A673 (cell line): ENCODE data around the gene CBY1.

Experiments used
- EZH2 ChIP-seq: fragments of 200-600 bp; sonication (generic); IDR thresholded peaks from 2 replicates; pipeline ENCODE4 v1.6.1; 2017; ENCODE audit warnings: borderline replicate concordance, low read depth, mild to moderate bottlenecking, mixed read lengths, antibody characterized with exemption, low read length; ENCODE audit not compliant: poor library complexity, severe bottlenecking
- TF ChIP-seq, protein P1 (sequence below): fragments of 300-800, 200-600 bp; sonication (generic); conservative IDR thresholded peaks from 2 replicates; pipeline ENCODE4 v1.5.1; 2017; ENCODE audit warnings: low read depth, mild to moderate bottlenecking, antibody characterized with exemption, low read length, moderate library complexity, mixed read lengths

DNA sequence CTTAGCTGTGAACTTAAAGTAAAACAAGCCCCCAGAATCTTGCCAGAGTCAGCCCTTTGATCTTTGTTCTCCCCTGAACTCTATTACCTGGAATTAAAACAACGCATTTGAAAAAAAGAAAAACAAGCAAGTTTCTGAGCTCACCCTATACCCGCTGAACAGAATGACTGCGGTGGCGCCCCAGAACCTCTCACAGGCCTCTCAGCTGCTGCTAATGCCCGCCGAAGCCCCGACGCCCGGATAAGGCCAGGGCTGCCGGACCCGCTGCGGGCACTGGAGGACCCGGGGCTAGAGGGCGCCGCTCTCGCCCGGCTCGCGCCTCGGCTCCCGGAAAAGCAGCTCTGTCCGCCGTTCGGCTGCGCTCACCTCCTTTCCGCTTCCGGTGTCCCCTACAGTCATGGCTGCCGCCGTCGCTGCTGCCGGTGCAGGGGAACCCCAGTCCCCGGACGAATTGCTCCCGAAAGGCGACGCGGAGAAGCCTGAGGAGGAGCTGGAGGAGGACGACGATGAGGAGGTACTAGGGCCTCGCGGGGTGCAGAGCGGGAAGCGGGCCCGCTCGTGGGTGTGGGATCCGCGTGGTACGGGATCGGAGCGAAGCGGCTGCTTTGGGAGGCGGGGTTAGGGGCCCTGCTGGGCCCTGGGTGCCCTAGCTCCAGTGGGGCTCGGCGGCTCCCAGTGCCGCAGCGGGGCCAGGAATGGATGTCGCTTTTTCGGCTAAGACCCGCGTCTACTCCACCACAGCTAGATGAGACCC lies 25.3 kb downstream of the CBY1 start, which contains the start of gene TOMM22:
- TF ChIP-seq, protein P1, sequence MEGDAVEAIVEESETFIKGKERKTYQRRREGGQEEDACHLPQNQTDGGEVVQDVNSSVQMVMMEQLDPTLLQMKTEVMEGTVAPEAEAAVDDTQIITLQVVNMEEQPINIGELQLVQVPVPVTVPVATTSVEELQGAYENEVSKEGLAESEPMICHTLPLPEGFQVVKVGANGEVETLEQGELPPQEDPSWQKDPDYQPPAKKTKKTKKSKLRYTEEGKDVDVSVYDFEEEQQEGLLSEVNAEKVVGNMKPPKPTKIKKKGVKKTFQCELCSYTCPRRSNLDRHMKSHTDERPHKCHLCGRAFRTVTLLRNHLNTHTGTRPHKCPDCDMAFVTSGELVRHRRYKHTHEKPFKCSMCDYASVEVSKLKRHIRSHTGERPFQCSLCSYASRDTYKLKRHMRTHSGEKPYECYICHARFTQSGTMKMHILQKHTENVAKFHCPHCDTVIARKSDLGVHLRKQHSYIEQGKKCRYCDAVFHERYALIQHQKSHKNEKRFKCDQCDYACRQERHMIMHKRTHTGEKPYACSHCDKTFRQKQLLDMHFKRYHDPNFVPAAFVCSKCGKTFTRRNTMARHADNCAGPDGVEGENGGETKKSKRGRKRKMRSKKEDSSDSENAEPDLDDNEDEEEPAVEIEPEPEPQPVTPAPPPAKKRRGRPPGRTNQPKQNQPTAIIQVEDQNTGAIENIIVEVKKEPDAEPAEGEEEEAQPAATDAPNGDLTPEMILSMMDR, result peak; percentile 91
- no peak for TF ChIP-seq EZH2
